CD4-positive, alpha-beta T cell treated with Interleukin-21 for 1 hour (primary cell): ENCODE results near the gene MGST2.
"Not testable (repeated sequence)": the region's sequence is repeated elsewhere in the genome, so short reads cannot be mapped to it uniquely, and the experiment has no call there.

Experiments used
- DNase-seq: peaks from one replicate; pipeline ENCODE4 v3.0.0-alpha.2; 2020

MGST2 gene

GRCh38 chr4:139665690-139666529 is at the start of gene MGST2:
TSS of gene MGST2 (plus strand) at chr4:139665819. CDS start at chr4:139666020, 201 bp downstream.
- peak; percentile 38 for DNase-seq

DNA sequence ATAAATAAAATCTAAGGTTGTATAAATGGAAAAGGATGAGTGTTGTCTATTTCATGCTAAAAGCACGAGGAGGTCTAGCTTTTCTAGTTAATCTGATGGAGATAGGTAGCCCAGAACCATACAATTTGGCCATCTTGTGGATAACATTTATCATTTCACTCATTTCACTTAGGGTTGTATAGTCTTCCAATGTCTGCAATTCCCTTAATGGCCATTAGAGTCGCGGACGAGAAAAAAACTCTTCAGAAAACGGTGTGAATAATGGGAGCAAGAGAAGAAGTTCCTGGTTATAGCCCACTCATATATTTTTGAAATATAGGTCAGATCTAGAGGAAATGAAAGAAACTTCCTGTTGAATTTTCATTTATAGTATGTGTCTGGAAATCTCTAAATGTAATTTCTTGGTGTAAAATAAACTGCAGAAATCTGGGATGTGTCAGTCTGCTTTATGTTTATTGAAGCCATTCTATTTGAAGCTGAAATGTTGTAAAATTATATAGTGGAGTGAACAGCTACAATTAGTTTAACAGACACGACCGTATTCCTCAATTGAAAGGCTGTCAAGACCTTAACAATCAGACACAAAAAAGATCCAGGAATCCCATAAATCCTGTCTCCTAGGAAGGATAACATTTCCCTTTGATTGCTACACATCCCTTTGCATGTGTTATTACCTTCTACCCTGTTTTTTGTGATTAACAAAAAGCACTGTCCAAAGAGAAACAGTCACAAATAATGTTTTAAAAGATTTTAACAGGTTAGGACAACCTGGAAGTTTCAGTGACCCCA is 47.7 kb upstream of the MGST2 start:
- no peak for DNase-seq

- DNase-seq = no peak
Observed at GRCh38 chr4:139619644-139620043, 46.0 kb upstream of the MGST2 start.

- no peak for DNase-seq
Observed at GRCh38 chr4:139622901-139623381, 42.7 kb upstream of the MGST2 start.

DNA sequence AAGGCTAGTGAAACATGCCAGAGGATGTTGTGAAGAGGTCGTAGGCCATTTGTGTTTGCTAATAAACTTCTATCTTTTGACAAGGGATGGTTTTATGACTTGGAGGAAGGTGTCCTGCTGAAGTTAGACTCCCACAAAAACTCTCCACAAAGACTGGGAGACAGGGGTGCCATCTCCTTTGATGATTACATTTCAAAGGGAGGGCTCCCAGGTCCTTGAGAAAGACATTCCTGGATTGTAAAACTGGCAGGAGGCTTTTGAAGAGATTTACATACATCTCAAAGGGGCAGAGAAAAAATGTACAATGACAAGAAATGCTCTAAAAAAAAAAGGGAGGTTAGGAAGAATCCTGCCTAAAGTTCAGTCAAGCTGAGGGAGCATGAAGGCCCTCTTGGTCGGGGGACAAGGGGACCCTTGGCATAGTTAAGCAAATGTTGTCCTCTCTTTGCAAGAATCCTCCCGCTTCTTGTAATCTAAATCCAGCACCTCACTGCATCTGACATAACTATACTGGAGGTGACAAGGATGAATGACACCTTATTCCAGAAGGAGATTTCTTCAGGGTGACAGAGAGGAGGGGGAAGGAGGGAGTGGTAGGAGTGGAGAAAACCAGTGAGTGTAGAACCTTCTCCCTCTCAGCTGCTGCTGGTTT is 41.1 kb upstream of the MGST2 start:
- DNase-seq = no peak

DNA sequence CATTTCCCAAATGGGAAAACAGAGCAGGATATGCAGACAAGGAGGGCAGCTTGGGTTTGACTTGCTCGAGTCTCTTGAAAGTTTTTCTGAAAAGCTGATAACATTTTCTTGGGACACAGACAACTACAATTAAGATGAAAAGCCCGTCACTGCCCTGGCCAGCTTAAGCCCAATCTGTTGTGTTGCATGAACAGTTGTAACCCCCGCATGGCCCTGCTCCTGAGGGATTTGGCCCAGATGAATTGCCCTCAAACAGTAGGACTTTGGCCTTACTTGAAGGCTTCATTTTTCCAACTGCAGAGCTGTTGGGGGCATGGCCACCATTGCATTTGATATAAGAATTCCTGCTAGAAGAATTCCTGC is 40.5 kb upstream of the MGST2 start:
- DNase-seq = no peak

- DNase-seq = no peak
Observed at GRCh38 chr4:139625482-139625881, 40.1 kb upstream of the MGST2 start.

DNA sequence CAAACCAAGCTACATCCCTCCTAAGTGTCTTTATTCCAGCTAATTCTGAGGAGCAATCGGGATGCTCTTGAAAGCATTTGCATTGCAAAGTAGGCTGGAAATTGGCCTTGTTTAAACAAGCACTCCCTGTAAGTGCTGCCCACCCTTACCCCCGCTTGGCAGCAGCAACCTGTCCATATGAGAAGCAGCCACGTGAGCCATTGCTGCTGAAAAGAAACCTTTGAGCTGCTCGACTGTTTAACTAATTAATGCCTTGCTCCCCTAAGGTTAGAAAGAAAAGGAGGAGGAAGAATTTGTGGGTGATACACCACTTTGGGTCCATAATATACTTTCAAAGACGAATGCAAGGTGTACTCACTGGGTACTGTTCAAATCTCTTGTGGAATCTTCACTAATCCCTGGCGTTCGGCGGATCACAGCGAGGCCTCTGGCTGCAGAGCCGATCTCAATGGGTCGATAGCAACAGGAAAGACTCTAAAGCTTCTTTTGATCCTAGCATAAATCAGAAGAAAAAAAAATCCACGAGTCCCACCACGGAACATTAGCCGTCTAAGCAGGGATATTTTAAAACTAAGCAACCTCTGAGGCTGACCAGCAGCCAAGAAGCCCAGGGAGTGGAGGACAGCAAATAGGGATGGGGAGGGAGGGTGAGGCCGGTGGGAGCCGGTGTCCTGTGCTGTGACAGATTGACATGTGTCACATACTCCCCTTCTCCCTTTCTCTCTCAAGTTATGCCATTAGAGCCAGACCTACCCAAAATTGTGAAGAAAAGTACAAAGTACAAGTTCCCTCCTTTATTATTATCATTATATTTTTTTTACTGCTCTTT is 37.2 kb upstream of the MGST2 start:
- DNase-seq = no peak

- no peak for DNase-seq
Observed at GRCh38 chr4:139629436-139630125, 36.0 kb upstream of the MGST2 start.

GRCh38 chr4:139630126-139630495 is 35.5 kb upstream of the MGST2 start:
- no peak for DNase-seq

DNA sequence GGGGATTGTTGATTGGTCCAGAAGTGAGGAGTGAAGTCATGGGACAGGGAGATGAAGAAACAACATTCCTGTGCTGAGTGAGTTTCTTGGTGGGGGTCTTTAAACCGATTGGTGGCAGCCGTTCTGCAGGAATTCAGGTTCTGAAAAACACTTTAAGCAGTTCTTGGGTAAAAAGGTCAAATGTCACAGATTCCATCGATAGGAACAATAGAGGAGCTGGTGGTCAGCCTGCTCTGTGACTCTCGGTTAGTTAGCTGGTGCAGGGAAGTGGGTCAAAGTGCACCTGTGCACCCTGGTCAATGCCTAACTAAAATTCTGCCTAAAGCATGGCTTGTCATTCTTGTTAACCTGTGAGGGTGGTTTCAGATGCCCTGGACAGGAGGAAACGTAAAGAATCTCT is 34.6 kb upstream of the MGST2 start:
- no peak for DNase-seq

DNA sequence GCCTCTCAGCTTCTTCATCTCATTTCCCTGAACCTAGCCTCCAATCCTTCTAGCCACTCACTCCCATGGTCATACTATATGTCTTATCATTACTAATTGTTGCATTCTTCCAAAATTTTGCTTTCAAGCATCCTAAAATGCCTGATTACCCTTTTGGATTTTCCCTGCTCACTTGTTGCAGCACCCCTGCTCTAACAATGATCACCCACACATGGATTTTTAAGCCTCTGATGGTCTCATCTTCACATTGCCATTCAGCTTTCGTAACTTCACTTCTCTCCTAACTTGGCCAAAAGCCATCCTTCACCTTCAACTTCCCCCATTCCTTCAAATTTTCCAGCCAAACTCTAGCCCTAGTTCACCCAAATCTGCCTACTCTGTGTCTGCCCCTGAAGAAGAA is 33.8 kb upstream of the MGST2 start:
- DNase-seq = no peak

DNA sequence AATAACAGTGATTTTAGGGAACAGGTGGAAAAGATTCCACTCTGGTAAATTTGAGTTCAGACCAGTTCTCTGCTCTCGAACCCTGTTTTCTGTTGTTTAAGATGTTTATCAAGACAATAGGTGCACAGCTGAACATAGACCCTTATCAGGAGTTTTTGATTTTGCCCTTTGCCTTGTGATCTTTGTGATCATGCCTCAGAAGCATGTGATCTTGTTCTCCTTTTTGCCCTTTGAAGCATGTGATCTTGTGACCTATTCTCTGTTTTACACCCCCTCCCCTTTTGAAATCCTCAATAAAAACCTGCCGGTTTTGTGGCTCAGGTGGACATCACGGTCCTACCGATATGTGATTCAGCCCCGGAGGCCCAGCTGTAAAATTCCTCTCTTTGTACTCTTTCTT is 32.9 kb upstream of the MGST2 start:
- not testable (repeated sequence) for DNase-seq

GRCh38 chr4:139633195-139633594 is 32.4 kb upstream of the MGST2 start:
- DNase-seq = no peak

- DNase-seq = no peak
Observed at GRCh38 chr4:139633661-139634060, 32.0 kb upstream of the MGST2 start.

DNA sequence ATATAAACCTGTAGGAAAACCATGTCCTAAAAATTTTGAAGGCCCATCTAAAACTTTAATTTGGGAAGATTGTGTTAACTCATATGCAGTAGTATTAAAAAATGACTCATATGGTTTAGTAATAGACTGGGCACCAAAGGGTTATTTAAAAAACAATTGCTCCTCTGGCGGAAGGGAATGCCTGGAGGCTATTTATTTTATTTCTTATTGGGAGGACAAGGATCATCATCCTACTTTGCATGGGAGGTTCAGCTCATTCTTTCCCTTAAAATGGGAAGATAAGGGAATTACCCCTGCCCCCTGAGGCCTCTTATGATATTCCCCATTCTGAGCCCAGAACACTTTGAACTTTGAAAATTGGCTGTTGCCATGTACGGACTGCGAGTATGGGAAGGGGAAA is 29.7 kb upstream of the MGST2 start:
- no peak for DNase-seq

DNA sequence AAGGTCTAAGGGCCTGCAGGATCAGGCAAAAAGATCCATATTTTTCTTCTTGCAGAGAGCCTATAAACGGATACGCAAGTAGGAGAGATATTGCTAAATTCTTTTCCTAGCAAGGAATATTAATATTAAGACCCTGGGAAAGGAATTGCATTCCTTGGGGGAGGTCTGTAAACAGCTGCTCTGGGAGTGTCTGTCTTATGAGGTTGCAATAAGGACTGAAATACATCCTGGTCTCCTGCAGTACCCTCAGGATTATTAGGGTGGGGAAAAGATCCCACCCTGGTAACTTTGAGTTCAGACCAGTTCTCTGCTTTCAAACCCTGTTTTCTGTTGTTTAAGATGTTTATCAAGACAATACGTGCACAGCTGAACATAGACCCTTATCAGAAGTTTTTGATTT is 27.3 kb upstream of the MGST2 start:
- not testable (repeated sequence) for DNase-seq

GRCh38 chr4:139639654-139640053 is 26.0 kb upstream of the MGST2 start:
- DNase-seq = no peak

- DNase-seq = no peak
Observed at GRCh38 chr4:139641218-139641617, 24.4 kb upstream of the MGST2 start.

DNA sequence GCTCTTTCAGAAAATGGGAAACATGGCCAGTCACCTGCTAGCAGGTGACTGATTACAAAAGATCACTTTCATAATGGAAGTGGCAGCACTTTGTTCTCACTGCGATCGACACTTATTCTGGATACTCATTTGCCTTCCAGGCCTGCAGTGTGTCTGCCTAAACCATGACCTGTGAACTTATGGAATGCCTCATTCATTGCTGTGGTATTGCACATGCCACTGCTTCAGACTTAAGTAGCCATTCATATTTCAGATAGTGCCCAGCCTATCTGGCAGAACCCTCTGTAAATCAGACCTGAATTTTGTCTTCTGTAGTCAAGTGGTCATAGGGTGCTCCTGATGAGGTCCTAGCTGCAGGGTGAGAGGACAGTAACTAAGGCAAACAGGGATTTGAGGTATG is 23.3 kb upstream of the MGST2 start:
- DNase-seq = no peak

- DNase-seq = no peak
Observed at GRCh38 chr4:139643042-139643895, 22.4 kb upstream of the MGST2 start.
